ENCODE results near the gene KLF2.
A peak's percentile ranks its signal among the peaks of the same experiment; 100 is the strongest.

KLF2 gene

DNA sequence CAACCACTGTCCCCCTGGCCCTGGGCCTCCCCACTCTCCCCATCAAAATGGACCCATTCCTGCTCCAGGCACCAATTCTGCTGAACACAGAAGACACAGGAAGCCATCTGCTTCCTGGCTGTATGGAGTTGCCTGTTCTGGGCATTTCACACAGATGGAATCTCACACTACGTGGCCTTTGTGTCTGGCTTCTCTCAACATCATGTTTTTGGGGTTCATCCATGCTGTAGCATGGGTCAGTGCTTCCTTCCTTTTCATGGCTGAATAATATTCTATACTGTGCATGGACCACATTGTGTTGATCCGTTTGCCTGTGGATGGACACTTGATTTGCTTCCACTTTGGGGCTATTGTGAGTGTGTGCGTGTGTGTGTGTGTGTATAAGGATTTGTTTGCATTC is 15.0 kb upstream of the KLF2 start:
- H3K4me3 ChIP-seq (ENCODE audit: low read length), result no peak overlapping the region
- TF ChIP-seq, protein P1, sequence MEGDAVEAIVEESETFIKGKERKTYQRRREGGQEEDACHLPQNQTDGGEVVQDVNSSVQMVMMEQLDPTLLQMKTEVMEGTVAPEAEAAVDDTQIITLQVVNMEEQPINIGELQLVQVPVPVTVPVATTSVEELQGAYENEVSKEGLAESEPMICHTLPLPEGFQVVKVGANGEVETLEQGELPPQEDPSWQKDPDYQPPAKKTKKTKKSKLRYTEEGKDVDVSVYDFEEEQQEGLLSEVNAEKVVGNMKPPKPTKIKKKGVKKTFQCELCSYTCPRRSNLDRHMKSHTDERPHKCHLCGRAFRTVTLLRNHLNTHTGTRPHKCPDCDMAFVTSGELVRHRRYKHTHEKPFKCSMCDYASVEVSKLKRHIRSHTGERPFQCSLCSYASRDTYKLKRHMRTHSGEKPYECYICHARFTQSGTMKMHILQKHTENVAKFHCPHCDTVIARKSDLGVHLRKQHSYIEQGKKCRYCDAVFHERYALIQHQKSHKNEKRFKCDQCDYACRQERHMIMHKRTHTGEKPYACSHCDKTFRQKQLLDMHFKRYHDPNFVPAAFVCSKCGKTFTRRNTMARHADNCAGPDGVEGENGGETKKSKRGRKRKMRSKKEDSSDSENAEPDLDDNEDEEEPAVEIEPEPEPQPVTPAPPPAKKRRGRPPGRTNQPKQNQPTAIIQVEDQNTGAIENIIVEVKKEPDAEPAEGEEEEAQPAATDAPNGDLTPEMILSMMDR (IDR thresholded peaks at IDR 0.05; ENCODE audit: insufficient read depth, low read depth, low read length, missing control alignments), result no peak
- no peak for DNase-seq (ENCODE audit: low read depth)

DNA sequence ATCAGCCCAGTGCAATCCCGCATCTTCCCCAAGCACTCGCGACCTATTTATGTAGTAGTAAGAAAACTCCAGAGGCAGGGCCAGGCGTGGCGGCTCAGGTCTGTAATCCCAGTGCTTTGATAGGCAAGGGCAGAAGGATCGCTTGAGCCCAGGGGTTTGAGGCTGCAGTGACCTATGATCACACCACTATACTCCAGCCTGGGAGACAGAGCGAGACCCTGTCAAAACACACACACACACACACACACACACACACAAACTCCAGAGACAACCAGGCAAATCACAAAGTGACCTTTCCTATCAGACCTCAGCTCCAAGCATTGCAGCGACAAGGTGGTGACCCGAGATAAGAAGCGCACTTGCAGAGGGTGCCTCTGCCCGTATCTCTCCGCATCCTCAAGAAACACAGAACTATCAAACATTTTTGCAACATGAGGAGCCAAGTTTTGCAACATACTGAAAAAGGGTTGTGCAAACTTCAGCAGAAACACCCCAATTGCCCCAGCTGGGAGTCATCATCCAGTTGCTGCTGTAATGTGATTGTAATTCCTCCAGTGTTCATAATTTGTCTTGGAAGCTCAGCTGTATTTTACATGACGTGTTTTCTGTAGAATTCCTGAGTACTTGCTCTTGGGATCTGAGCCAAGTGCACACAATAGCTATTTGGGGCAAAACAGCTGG is 8.7 kb upstream of the KLF2 start:
- DNase-seq (ENCODE audit: low read depth), result peak; percentile 89
- TF ChIP-seq, protein P1 (IDR thresholded peaks at IDR 0.05; ENCODE audit: insufficient read depth, low read depth, low read length, missing control alignments), result no peak
- no peak overlapping the region for H3K4me3 ChIP-seq (ENCODE audit: low read length)

DNA sequence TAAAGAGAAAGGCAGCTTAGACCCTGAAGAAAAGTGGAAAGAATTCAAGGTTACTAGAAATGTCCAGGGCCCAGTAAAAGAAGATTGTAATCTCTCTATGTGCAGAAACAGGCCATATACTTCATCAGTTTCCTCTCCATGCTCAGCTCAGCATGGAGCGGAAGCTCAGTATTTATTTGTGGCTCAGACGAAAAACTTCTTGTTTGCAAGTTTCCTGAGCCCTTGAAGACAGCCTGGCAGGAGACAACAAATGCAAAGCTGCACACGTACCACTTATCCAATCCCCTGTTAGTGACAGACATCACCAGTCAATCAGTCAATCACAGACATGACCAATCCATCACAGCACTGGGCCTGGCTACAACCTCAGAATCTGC is 8.1 kb upstream of the KLF2 start:
- TF ChIP-seq, protein P1 (IDR thresholded peaks at IDR 0.05; ENCODE audit: insufficient read depth, low read depth, low read length, missing control alignments), result no peak
- no peak overlapping the region for H3K4me3 ChIP-seq (ENCODE audit: low read length)
- no peak for DNase-seq (ENCODE audit: low read depth)

DNA sequence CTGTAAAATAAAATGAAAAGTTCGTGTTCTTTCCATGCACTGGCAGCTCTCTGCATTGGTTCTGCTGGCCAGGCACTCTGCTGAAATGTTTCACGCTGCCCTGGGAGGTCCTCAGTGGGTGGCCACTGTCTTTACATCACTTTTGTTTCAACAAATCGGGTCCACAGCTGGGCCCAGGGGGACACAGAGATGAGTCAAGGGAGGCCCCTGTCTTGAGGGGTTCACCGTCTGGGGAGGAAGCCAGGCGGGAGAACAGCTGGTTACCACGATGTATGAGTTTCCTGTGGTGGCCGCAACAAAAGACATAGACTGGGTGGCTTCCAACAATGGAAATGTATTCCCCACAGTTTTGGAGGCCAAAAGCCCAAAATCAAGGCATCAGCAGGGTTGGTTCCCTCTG is 5.1 kb upstream of the KLF2 start:
- DNase-seq (ENCODE audit: low read depth), result no peak
- no peak overlapping the region for H3K4me3 ChIP-seq (ENCODE audit: low read length)
- TF ChIP-seq, protein P1 (IDR thresholded peaks at IDR 0.05; ENCODE audit: insufficient read depth, low read depth, low read length, missing control alignments), result no peak

DNA sequence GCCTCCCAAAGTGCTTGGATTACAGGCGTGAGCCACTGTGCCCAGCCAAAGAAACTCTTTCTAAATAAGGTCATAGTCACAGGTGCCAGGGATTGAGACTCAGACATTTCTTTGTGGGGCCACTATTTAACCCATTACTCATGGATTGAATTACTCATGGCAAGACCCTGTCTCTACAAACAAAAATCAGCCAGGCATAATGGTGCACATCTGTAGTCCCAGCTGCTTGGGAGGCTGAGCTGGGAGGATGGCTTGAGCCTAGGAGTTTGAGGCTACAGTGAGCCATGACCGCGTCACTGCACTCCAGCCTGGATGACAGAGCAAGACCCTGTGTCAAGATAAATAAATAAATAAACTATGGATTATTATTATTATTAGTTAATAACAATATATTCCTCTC is 3.6 kb upstream of the KLF2 start:
- DNase-seq (ENCODE audit: low read depth), result no peak
- TF ChIP-seq, protein P1 (IDR thresholded peaks at IDR 0.05; ENCODE audit: insufficient read depth, low read depth, low read length, missing control alignments), result no peak

DNA sequence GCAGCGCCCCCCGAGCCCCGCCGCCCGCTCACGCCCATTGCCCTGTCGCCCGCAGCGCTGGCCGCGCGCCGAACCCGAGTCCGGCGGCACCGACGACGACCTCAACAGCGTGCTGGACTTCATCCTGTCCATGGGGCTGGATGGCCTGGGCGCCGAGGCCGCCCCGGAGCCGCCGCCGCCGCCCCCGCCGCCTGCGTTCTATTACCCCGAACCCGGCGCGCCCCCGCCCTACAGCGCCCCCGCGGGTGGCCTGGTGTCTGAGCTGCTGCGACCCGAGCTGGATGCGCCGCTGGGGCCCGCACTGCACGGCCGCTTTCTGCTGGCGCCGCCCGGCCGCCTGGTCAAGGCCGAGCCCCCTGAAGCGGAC is 518 bp downstream of the KLF2 start:
- TF ChIP-seq, protein P1 (IDR thresholded peaks at IDR 0.05; ENCODE audit: insufficient read depth, low read depth, low read length, missing control alignments), result no peak
- no peak for DNase-seq (ENCODE audit: low read depth)
- peak overlapping the region; percentile 27 for H3K4me3 ChIP-seq (ENCODE audit: low read length)

More for the DNA sequence above, 3.6 kb upstream of the KLF2 start:
- H3K4me3 ChIP-seq (ENCODE audit: low read length), result no peak overlapping the region

Data from epithelial cell of esophagus (primary cell).